Fibroblast of lung (primary cell): ENCODE data around the gene BCL2L13. TPM values are rescaled to one million over a fixed set of nuclear protein-coding genes. Genes with fewer than 3 reads are reported as not detected.

Experiments
- DNase-seq, 2 donors: peaks; one replicate each; pipeline versions ENCODE4 v3.0.0 to v3.0.0-alpha.2; 2010; ENCODE audit warnings: low read depth in 2 of 2
- H2AFZ ChIP-seq: 2 replicates; pipeline ENCODE4 v1.5.1; 2012; ENCODE audit warnings: low read length, control low read depth, inconsistent platforms
- H3K27ac ChIP-seq: 2 replicates; pipeline ENCODE4 v1.5.1; 2011; ENCODE audit warnings: low read length, control low read depth; ENCODE audit not compliant: insufficient read depth
- H3K27me3 ChIP-seq: 2 replicates; pipeline ENCODE4 v1.5.1; 2011; ENCODE audit warnings: mild to moderate bottlenecking, low read length; ENCODE audit not compliant: control insufficient read depth, insufficient read depth
- H3K36me3 ChIP-seq: 2 replicates; pipeline ENCODE4 v1.5.1; 2011; ENCODE audit warnings: low read length; ENCODE audit not compliant: control insufficient read depth, insufficient read depth
- H3K4me1 ChIP-seq: 2 replicates; pipeline ENCODE4 v1.5.1; 2011; ENCODE audit warnings: low read length; ENCODE audit not compliant: control insufficient read depth, insufficient read depth; ENCODE audit errors: extremely low read depth
- H3K4me2 ChIP-seq: 2 replicates; pipeline ENCODE4 v1.5.1; 2011; ENCODE audit warnings: low read length, control low read depth; ENCODE audit not compliant: insufficient read depth; ENCODE audit errors: extremely low read depth
- H3K4me3 ChIP-seq, 4 experiments: fragments of 200-600 bp in 1 of 4; sonication (generic) in 1 of 4; replicated peaks in 1 of 4; 2 replicates each; pipeline ENCODE4 v1.5.1; 2011 to 2016; ENCODE audit warnings: low read length in 4 of 4, low read depth in 3 of 4, mild to moderate bottlenecking in 3 of 4, control low read depth in 2 of 4, inconsistent platforms in 1 of 4, mixed read lengths in 1 of 4; ENCODE audit not compliant: insufficient read depth in 1 of 4; ENCODE audit errors: control extremely low read depth in 1 of 4
- H3K79me2 ChIP-seq: 2 replicates; pipeline ENCODE4 v1.5.1; 2012; ENCODE audit warnings: mild to moderate bottlenecking, low read length, inconsistent platforms; ENCODE audit not compliant: control insufficient read depth, insufficient read depth
- H3K9ac ChIP-seq: 2 replicates; pipeline ENCODE4 v1.5.1; 2011; ENCODE audit warnings: mild to moderate bottlenecking, low read length, control low read depth; ENCODE audit not compliant: insufficient read depth
- H3K9me3 ChIP-seq: 2 replicates; pipeline ENCODE4 v1.5.1; 2012; ENCODE audit warnings: low read depth, low read length; ENCODE audit not compliant: control insufficient read depth, insufficient read depth
- H4K20me1 ChIP-seq: 2 replicates; pipeline ENCODE4 v1.5.1; 2011; ENCODE audit warnings: low read length; ENCODE audit not compliant: control insufficient read depth, insufficient read depth; ENCODE audit errors: extremely low read depth
- CTCF ChIP-seq, 2 donors: IDR thresholded peaks in 1 of 2; conservative IDR thresholded peaks in 1 of 2; 1 replicate in 1 of 2; 2 replicates in 1 of 2; pipeline ENCODE4 v1.5.1; 2011 to 2012; ENCODE audit warnings: low read length in 2 of 2, control low read depth in 1 of 2, inconsistent platforms in 1 of 2, low read depth in 1 of 2, mild to moderate bottlenecking in 1 of 2
- EZH2 ChIP-seq: IDR thresholded peaks from 2 replicates; pipeline ENCODE4 v1.5.1; 2012; ENCODE audit warnings: low read length, control low read depth, mild to moderate bottlenecking; ENCODE audit errors: missing control alignments
- polyA plus RNA-seq, 2 donors: library from polyadenylated mRNA; depleted of rRNA in 1 of 2; stranded (reverse) in 1 of 2; unstranded in 1 of 2; fragments of >200 nt; gene quantifications; 2 replicates each; pipeline ENCODE4 v1.2.1, GENCODE V29; 2011 to 2012; ENCODE audit warnings: missing spikeins in 1 of 2
- total RNA-seq: library from RNA; depleted of rRNA; stranded (reverse); fragments of >200 nt; gene quantifications from 2 replicates; pipeline ENCODE4 v1.2.1, GENCODE V29; 2014

BCL2L13 gene
- total and polyA plus RNA-seq, 2 donors (not counting 1 experiment from before 2014, with no cell fraction given): 65.1 to 76.8 TPM

GRCh38 chr22:17637490-17638181, 921 bp upstream of the BCL2L13 start:
- Histone ChIP-seq H3K27me3 (no peaks in the 10 kb centered on the region), H3K79me2 (peaks cover 25% of the 10 kb centered on the region), H3K36me3 (no peaks in the 10 kb centered on the region), H3K27ac (peak overlapping the region; percentile 100), H4K20me1 (no peaks in the 10 kb centered on the region), H3K9ac (peak overlapping the region; percentile 99), H3K9me3 (no peaks in the 10 kb centered on the region), H3K4me1 (peaks cover 12% of the 10 kb centered on the region), H3K4me2 (peak overlapping the region; percentile 94), H3K4me3 (peak overlapping the region; percentile 74 to 95 (median 86)), H2AFZ (peak overlapping the region; percentile 69)
- no peak for DNase-seq
- TF ChIP-seq CTCF (conservative IDR thresholded peaks at IDR 0.05 in 1 of 2, IDR thresholded peaks at IDR 0.05 in 1 of 2; ENCODE audit: low read depth in 1 of 2, low read length in 2 of 2) (no peak), EZH2 (no peak)

- Histone ChIP-seq H4K20me1 (no peaks in the 10 kb centered on the region), H3K9me3 (no peaks in the 10 kb centered on the region), H3K9ac (peak overlapping the region; percentile 99), H2AFZ (peak overlapping the region; percentile 69), H3K36me3 (no peaks in the 10 kb centered on the region), H3K27me3 (no peaks in the 10 kb centered on the region), H3K79me2 (peaks cover 28% of the 10 kb centered on the region), H3K4me3 (peak overlapping the region; percentile 74 to 95 (median 86)), H3K4me2 (peak overlapping the region; percentile 94), H3K4me1 (peaks cover 12% of the 10 kb centered on the region), H3K27ac (peak overlapping the region; percentile 100)
- TF ChIP-seq EZH2: no peak
- no peak for TF ChIP-seq CTCF (conservative IDR thresholded peaks at IDR 0.05 in 1 of 2, IDR thresholded peaks at IDR 0.05 in 1 of 2; ENCODE audit: low read depth in 1 of 2, low read length in 2 of 2)
- no peak for DNase-seq
Observed at GRCh38 chr22:17638182-17638431, 450 bp upstream of the BCL2L13 start.

- TF ChIP-seq CTCF (conservative IDR thresholded peaks at IDR 0.05 in 1 of 2, IDR thresholded peaks at IDR 0.05 in 1 of 2; ENCODE audit: low read depth in 1 of 2, low read length in 2 of 2) (no peak), EZH2 (no peak)
- no peaks in the 10 kb centered on the region for H4K20me1 ChIP-seq
- peak overlapping the region; percentile 14 for H2AFZ ChIP-seq
- H3K4me2 ChIP-seq: peak overlapping the region; percentile 79
- H3K4me1 ChIP-seq: peaks cover 7% of the 10 kb centered on the region
- peak overlapping the region; percentile 74 to 95 (median 86) for H3K4me3 ChIP-seq
- no peaks in the 10 kb centered on the region for H3K27me3 ChIP-seq
- DNase-seq: peak; percentile 53 to 67
- H3K9me3 ChIP-seq: no peaks in the 10 kb centered on the region
- H3K79me2 ChIP-seq: peaks cover 28% of the 10 kb centered on the region
- H3K27ac ChIP-seq: peak overlapping the region; percentile 100
- no peaks in the 10 kb centered on the region for H3K36me3 ChIP-seq
- peak overlapping the region; percentile 99 for H3K9ac ChIP-seq
Observed at GRCh38 chr22:17639247-17639741, 737 bp downstream of the BCL2L13 start.
